Measurements from ENCODE around the gene NUBP2. TPM values are rescaled to one million over a fixed set of nuclear protein-coding genes. Genes with fewer than 3 reads are reported as not detected.

The NUBP2 gene
- total and polyA plus RNA-seq, 10 of the 15 experiments (the other 5 are each of a cell fraction or from before 2014, with no cell fraction given) = 1.9 to 129 (median 51.7) TPM

GRCh38 chr16:1772908-1773702 is 9.7 kb upstream of the NUBP2 start, which contains the start of gene MRPS34 (continued):
- no peak for TF ChIP-seq WRNIP1 (IDR thresholded peaks at IDR 0.05; ENCODE audit: borderline replicate concordance, low read depth, low read length)
- no peak for TF ChIP-seq PBX3 (IDR thresholded peaks at IDR 0.05; ENCODE audit: insufficient replicate concordance, low read depth, low read length)
- TF ChIP-seq YY1 (IDR thresholded peaks at IDR 0.05; ENCODE audit: low read depth, low read length) = peak; percentile 96
- TF ChIP-seq MAX (IDR thresholded peaks at IDR 0.05; ENCODE audit: low read depth, low read length) = peak; percentile 15; the same call in 1 of the 2 replicates
- no peak for TF ChIP-seq RFX5 (IDR thresholded peaks at IDR 0.05; ENCODE audit: low read depth, low read length)
- no peak for TF ChIP-seq YBX1 (IDR thresholded peaks at IDR 0.05)
- no peak for TF ChIP-seq E4F1 (IDR thresholded peaks at IDR 0.05; ENCODE audit: borderline replicate concordance, partially characterized antibody)
- TF ChIP-seq NR2C1 (IDR thresholded peaks at IDR 0.05) = peak; percentile 54
- peak; percentile 69; the same call in 1 of the 2 replicates for TF ChIP-seq ESRRA (IDR thresholded peaks at IDR 0.05; ENCODE audit: low read length)
- no peak; the same call in 1 of the 2 replicates for TF ChIP-seq PAX5 (IDR thresholded peaks at IDR 0.05; ENCODE audit: borderline replicate concordance, low read depth, low read length)
- TF ChIP-seq CREB1 (IDR thresholded peaks at IDR 0.05; ENCODE audit: low read depth) = peak; percentile 55; the same call in 1 of the 2 replicates
- TF ChIP-seq SMAD5 (IDR thresholded peaks at IDR 0.05; ENCODE audit: low read depth) = 0 out of 2 replicates have a peak, but pooled peaks have one; percentile 56
- TF ChIP-seq CUX1 (IDR thresholded peaks at IDR 0.05; ENCODE audit: insufficient replicate concordance, low read depth, low read length) = no peak
- TF ChIP-seq PAX8 (IDR thresholded peaks at IDR 0.05) = no peak
- TF ChIP-seq MTA3 (IDR thresholded peaks at IDR 0.05; ENCODE audit: borderline replicate concordance, low read length) = no peak
- TF ChIP-seq CHD1 (IDR thresholded peaks at IDR 0.05; ENCODE audit: low read depth, low read length) = peak; percentile 83; the same call in 1 of the 2 replicates
- peak; percentile 49; the same call in 1 of the 2 replicates for TF ChIP-seq SREBF1 (IDR thresholded peaks at IDR 0.05; ENCODE audit: low read length)
- peak; percentile 99 for TF ChIP-seq SMARCA5 (IDR thresholded peaks at IDR 0.05)
- no peak; the same call in 1 of the 2 replicates for TF ChIP-seq PML (IDR thresholded peaks at IDR 0.05; ENCODE audit: low read length)
- TF ChIP-seq FOXK2 (IDR thresholded peaks at IDR 0.05) = no peak
- no peak; the same call in 1 of the 2 replicates for TF ChIP-seq DPF2 (IDR thresholded peaks at IDR 0.05)
- no peak for TF ChIP-seq EP300 (IDR thresholded peaks at IDR 0.05; ENCODE audit: borderline replicate concordance in 1 of 2, control insufficient read depth in 1 of 2, low read depth in 2 of 2, low read length in 2 of 2)
